Parathyroid adenoma (tissue), 2 donors: ENCODE results near the gene CXXC5.

Experiments used
- H2AFZ ChIP-seq: fragments of 300-600 bp; sonication (generic); one replicate; pipeline ENCODE4 v1.7.0; 2017; ENCODE audit warnings: antibody characterized with exemption, mild to moderate bottlenecking
- H3K27ac ChIP-seq: fragments of 300-600 bp; sonication (generic); one replicate; pipeline ENCODE4 v1.7.0; 2017
- H3K27me3 ChIP-seq: fragments of 300-600 bp; sonication (generic); one replicate; pipeline ENCODE4 v1.7.0; 2017; ENCODE audit warnings: low read length; ENCODE audit not compliant: control insufficient read depth, insufficient read depth
- H3K36me3 ChIP-seq: fragments of 300-600 bp; sonication (generic); one replicate; pipeline ENCODE4 v1.7.0; 2017; ENCODE audit warnings: low read length; ENCODE audit not compliant: control insufficient read depth, insufficient read depth
- H3K4me1 ChIP-seq: fragments of 300-600 bp; sonication (generic); one replicate; pipeline ENCODE4 v1.7.0; 2017; ENCODE audit warnings: control low read depth
- H3K4me2 ChIP-seq: fragments of 300-600 bp; sonication (generic); one replicate; pipeline ENCODE4 v1.7.0; 2017; ENCODE audit warnings: low read length
- H3K4me3 ChIP-seq: fragments of 300-600 bp; sonication (generic); one replicate; pipeline ENCODE4 v1.7.0; 2017; ENCODE audit warnings: low read depth, low read length
- H3K79me2 ChIP-seq: fragments of 300-600 bp; sonication (generic); one replicate; pipeline ENCODE4 v1.7.0; 2017; ENCODE audit warnings: control low read depth
- H3K9ac ChIP-seq: fragments of 300-600 bp; sonication (generic); one replicate; pipeline ENCODE4 v1.7.0; 2017; ENCODE audit warnings: mild to moderate bottlenecking
- H3K9me3 ChIP-seq: fragments of 300-600 bp; sonication (generic); one replicate; pipeline ENCODE4 v1.7.0; 2017; ENCODE audit warnings: low read length; ENCODE audit not compliant: control insufficient read depth
- CTCF ChIP-seq: fragments of 300-600 bp; sonication (generic); IDR thresholded peaks from one replicate; pipeline ENCODE4 v1.7.0; 2017; ENCODE audit warnings: antibody characterized with exemption, mild to moderate bottlenecking
- donor health status: primary hyperparathyroidism.

The CXXC5 gene

GRCh38 chr5:139705655-139706587 lies 57.8 kb downstream of the CXXC5 start:
- Histone ChIP-seq H3K4me1 (peaks cover 10% of the 10 kb centered on the region), H3K27ac (no peak overlapping the region)

GRCh38 chr5:139707445-139708003 lies 59.4 kb downstream of the CXXC5 start:
- Histone ChIP-seq H3K4me2 (no peak overlapping the region), H3K36me3 (no peaks in the 10 kb centered on the region), H3K9me3 (no peaks in the 10 kb centered on the region), H3K4me3 (no peak overlapping the region), H2AFZ (no peak overlapping the region), H3K27ac (no peak overlapping the region), H3K27me3 (no peaks in the 10 kb centered on the region), H3K4me1 (peaks cover 15% of the 10 kb centered on the region), H3K79me2 (no peaks in the 10 kb centered on the region), H3K9ac (no peak overlapping the region)
- no peak for TF ChIP-seq CTCF

More at GRCh38 chr5:139705655-139706587, 57.8 kb downstream of the CXXC5 start:
- no peaks in the 10 kb centered on the region for H3K9me3 ChIP-seq
- no peak overlapping the region for H2AFZ ChIP-seq
- H3K27me3 ChIP-seq: no peaks in the 10 kb centered on the region
- H3K9ac ChIP-seq: no peak overlapping the region
- H3K4me3 ChIP-seq: no peak overlapping the region
- H3K79me2 ChIP-seq: no peaks in the 10 kb centered on the region
- H3K36me3 ChIP-seq: no peaks in the 10 kb centered on the region
- no peak for TF ChIP-seq CTCF
- H3K4me2 ChIP-seq: no peak overlapping the region

DNA sequence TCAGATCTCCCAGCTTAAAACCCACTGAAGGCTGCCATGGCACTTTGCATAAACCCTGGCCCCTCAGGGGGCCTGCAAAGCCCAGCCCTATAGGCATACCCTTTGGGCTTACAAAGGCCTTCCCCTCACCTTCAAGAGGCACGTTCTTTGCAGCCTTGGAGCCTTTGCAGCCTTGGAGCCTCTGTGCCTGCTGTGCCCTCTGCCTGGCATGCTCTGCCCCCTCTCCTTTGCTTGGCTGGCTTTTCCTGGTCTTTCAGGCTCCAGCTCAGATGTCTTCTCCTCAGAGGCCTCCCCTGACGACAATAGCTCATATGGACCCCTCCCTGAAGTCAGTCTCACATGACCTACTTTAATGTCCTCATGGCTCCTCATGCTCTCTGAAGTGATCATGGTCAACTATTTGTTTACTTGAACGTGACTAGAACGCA lies 60.3 kb downstream of the CXXC5 start:
- Histone ChIP-seq H3K9me3 (no peaks in the 10 kb centered on the region), H3K36me3 (no peaks in the 10 kb centered on the region), H3K4me3 (no peak overlapping the region), H3K4me1 (peaks cover 15% of the 10 kb centered on the region), H3K9ac (no peak overlapping the region), H3K27ac (peak overlapping the region; percentile 42), H2AFZ (no peak overlapping the region), H3K4me2 (peak overlapping the region; percentile 65), H3K79me2 (no peaks in the 10 kb centered on the region), H3K27me3 (no peaks in the 10 kb centered on the region)
- no peak for TF ChIP-seq CTCF

GRCh38 chr5:139708877-139709581 lies 60.9 kb downstream of the CXXC5 start:
- Histone ChIP-seq H3K4me1 (peaks cover 15% of the 10 kb centered on the region), H3K4me3 (peak overlapping the region; percentile 19), H3K9ac (no peak overlapping the region), H3K79me2 (no peaks in the 10 kb centered on the region), H2AFZ (peak overlapping the region; percentile 59), H3K4me2 (peak overlapping the region; percentile 65), H3K27ac (peak overlapping the region; percentile 42), H3K9me3 (no peaks in the 10 kb centered on the region), H3K36me3 (no peaks in the 10 kb centered on the region), H3K27me3 (no peaks in the 10 kb centered on the region)
- no peak for TF ChIP-seq CTCF
